GM19395 (cell line): Measurements from ENCODE around the gene FN1.
"Not testable (repeated sequence)": the region's sequence is repeated elsewhere in the genome, so short reads cannot be mapped to it uniquely, and the experiment has no call there.

Experiments used
- ATAC-seq: cut with Tn5 transposase; IDR thresholded peaks from one replicate; pipeline ENCODE4 v1.9.1; 2021; ENCODE audit warnings: mild to moderate bottlenecking, moderate library complexity; ENCODE audit not compliant: unreplicated experiment

The FN1 gene

DNA sequence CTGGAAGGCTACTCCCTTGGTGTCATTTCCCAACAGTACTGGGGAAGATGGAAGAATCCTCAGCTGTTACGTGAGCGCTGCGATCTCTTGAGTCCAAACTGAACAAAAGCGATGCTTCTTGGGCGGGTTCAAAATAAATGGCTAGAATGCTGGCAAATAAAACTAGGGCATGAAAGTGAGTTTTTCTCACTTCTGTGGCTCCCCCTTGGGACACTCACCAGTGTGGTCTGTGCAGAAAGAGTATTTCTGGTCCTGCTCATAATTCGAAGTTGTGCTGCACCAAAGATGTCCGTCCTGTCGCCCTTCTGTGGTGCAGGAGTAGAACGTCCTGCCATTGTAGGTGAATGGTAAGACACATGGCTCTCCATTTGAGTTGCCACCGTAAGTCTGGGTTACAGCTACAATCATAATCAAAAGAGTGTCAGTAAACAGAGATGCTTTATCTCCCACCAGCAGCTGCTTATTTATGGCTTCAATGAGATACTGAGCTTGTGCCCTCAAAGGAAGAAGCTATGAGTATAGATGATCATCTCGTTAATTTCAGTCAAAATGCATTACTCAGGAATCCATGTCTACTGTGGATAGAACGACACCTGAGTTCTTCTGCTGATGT, 11.8 kb downstream of the FN1 start:
- ATAC-seq = no peak

DNA sequence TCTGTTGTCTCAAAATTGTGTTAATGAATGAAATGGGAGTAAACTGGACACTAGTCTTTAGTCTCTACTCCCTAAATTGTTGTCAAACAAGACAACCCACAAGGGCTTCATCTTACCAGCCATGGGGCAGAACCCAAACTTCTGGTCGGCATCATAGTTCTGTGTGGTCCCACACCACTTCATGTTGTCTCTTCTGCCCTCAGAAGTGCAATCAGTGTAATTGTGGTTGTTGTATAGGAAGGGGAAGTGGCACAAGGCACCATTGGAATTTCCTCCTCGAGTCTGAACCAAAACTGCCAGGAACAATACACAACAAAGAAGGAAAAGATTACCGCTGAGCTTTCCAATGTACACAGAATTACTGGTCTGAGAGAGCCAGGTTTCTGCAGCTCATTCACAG, 12.6 kb downstream of the FN1 start:
- no peak for ATAC-seq

- no peak for ATAC-seq
These were observed 13.2 kb downstream of the FN1 start for GRCh38 chr2:215422676-215423075.

GRCh38 chr2:215421859-215422461, 13.9 kb downstream of the FN1 start:
- ATAC-seq = no peak

DNA sequence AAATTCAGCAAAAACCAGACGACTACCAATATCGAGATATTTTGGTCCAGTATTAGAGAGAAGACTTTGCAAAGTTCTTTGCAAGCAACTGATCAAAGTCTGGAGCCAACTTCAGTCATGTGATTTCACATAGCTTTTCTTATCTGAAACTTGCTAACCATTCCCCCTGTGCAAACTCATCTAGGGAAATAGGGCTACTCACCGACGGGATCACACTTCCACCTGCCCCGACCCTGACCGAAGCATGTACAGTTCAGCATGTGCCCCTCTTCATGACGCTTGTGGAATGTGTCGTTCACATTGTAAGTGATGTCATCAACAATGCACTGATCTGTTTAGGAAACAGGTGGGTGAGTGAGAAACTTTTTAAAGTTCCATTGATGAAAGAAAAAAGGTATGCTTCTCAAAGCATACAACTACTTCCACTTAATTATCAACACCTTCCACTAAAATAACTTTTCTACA, 15.4 kb downstream of the FN1 start:
- ATAC-seq = no peak

DNA sequence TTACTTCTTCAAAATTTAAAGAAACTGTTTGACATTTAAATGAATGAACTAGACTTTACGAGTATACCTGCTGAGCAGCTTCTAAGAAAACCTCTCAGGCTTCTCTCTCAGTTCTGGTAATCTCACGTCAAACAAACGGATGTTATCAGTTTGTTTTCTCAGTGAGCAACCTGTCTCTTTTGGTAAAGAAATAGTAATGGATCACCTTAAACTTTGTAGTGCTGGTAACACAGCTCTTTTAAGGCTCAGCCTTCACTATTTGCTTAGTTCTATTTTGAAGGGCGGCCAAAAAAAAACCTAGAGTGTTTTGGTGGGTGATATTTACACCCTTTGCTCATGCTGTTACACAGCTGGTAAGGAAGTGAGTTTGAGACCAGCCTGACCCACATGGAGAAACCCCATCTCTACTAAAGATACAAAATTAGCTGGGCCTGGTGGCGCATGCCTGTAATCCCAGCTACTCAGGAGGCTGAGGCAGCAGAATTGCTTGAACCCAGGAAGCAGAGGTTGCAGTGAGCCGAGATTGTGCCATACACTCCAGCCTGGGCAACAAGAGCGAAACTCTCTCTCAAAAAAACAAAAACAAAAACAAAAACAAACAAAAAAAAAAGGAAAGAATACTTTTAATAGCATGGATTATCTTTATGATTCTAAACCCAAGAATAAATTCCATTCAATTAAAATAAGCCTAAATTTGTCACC, 15.9 kb downstream of the FN1 start:
- no peak for ATAC-seq

DNA sequence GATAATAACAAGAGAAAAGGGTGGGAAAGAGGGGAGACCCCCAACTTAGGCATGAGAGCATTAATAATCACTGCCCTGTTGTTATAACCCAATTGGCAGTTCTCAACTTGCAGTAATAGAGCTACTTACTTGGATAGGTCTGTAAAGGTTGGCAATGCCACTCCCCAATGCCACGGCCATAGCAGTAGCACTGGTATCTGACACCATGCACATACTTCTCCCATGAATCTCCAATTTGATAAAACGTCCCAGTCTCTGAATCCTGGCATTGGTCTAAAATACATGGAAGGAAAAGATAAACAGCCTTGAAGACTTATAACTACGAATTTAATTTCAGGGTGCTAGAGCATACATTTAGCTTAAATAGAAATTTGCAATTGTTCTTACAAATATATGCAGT, 16.8 kb downstream of the FN1 start:
- ATAC-seq = no peak

DNA sequence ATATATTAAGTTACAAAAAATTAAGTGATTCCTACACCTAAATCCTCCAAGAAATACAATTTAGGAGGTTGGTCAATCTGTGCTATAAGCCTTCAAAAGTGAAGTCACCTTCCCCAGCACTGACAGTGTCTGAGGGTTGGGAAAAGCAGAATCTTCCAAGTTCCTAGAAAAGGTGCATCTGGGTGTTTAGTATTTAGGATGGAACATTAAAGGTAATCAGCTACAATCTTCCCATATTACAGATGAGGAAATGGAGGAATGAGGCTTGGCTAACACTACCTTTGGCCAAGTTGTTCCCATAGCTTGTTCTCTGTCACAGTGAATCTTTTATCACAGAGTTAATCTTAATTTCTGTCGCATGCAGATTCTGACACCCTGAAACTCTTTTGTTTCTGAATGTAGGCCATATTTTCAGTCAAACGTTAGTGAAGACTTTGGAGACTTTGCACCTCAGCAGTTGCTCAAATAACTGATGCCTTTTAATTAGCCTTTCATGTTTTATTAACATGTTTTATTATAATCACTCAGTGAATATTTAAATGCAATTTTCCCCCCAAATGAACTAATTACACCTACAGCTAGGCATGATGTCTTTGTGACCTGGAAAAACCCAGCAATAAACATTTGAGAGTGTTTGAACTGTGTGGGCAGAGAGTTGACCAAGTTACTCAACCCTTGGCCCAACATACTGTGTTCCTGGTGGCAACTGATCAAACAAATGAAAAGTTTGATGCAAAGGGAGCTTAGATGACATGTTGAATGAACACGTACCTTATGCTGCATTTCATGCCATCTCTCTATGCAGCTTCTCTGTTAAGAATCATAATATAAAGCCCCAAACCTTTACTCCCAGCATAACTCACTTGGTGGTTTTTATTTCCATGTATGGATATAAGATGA, 17.6 kb downstream of the FN1 start:
- ATAC-seq = no peak

GRCh38 chr2:215417400-215417951, 18.4 kb downstream of the FN1 start:
- ATAC-seq = no peak

- ATAC-seq = no peak
These were observed 19.2 kb downstream of the FN1 start for GRCh38 chr2:215416656-215417055.

GRCh38 chr2:215415820-215416577, 19.9 kb downstream of the FN1 start:
- no peak for ATAC-seq

DNA sequence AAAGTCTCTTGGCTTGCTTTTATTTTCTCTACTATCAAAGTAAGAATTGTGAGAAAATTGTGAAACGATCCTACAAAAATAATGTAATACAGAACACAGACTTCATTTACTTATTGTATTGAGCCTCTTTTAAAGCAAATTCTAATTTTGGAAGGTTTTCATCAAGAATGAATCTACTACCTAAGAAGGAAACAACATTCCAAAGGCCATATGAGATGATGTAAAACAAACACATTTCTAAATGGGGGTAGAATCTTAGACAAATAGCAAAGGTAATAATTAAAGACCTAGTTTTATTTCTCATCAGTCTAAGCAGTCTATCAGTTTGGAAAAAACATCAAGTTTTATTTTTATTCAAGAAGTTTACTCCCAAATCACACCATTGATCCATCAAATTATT, 20.6 kb downstream of the FN1 start:
- ATAC-seq = no peak

DNA sequence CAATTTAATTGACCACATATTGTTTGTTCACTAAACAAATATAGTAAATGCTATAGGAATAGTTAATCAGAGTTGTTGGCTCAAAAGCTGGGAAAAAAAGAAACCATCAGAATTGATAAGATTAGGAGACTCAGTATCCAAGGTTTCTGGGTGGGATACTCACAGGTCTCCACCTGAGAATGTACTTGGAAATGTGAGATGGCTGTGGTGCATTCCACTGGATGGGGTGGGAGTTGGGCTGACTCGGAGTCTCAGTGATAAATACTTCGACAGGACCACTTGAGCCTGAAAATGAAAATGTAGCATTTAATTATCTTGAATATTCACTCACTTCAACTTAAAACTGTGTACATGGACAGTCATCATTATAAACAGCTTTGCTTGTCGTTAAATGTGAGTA, 21.2 kb downstream of the FN1 start:
- ATAC-seq = no peak

DNA sequence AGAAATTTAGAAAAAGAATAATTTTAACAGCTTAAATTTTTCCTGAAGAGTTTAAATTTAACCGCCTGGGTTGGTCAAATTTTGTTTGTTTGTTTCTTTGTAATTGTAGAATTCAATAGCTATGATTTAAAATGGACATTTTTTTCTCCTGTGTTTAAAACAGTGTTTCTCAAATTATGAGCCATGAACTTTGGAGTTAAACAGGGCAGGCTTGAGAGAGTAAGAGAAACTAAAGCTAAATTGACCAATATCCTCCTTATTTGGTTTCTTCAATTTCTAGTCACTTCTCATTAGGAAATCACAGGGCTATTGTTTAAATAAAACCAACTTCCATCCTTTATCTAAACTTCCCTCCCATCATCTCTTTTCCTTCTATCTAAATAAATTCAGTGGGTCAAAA, 21.9 kb downstream of the FN1 start:
- no peak for ATAC-seq

DNA sequence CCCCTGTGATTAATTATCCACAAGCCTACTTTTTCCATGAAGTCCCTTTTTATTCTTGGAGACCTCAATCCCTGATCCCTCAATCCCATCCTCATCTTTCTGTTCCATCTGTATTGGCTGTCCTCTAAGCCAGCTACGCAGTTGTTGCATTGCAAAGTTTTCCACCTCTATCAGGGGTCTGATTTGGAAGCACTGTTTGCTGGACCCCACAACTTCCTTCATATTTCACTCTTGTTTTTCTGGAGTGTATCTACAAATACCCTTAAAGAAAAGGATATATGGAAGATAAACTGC, 22.4 kb downstream of the FN1 start:
- no peak for ATAC-seq

GRCh38 chr2:215411941-215412743, 23.7 kb downstream of the FN1 start:
- no peak for ATAC-seq

DNA sequence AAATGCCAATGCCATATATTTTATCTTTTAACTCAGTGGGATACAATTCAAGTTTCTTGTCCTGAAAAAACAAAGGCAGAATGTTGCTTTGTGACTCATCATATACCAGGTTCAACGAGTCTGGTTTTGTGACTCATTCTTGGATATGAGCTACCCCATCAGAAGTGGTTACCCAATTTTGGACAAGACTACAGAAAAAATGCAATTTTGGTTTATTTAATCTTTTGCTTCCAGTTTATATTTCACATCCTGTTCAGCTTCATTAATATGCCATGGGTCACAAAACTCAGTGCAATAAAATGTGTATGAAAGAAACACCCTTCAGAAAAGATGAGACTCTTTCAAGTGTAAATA, 25.0 kb downstream of the FN1 start:
- no peak for ATAC-seq

- not testable (repeated sequence) for ATAC-seq
These were observed 25.5 kb downstream of the FN1 start for GRCh38 chr2:215410181-215410931.
